Breast epithelium (tissue), 4 donors: ENCODE measurements around the gene FGGY. TPM values are rescaled to one million over a fixed set of nuclear protein-coding genes. Genes with fewer than 3 reads are reported as not detected.

Experiments used
- DNase-seq, 2 donors: peaks; one replicate each; pipeline ENCODE4 v3.0.0-alpha.2; 2019; ENCODE audit warnings: low spot score in 2 of 2
- H3K27ac ChIP-seq, 2 donors: fragments of 200-600 bp; sonication (generic) in 1 of 2; one replicate each; pipeline ENCODE4 v1.5.1; 2016 to 2019; ENCODE audit warnings: mild to moderate bottlenecking in 1 of 2
- H3K27me3 ChIP-seq, 2 donors: fragments of 200-600 bp; sonication (generic) in 1 of 2; one replicate each; pipeline versions ENCODE4 v1.5.1 to v1.6.0; 2017 to 2019; ENCODE audit warnings: control low read depth in 1 of 2, mild to moderate bottlenecking in 1 of 2
- H3K36me3 ChIP-seq: fragments of 200-600 bp; one replicate; pipeline ENCODE4 v1.5.1; 2019
- H3K4me1 ChIP-seq, 2 donors: fragments of 200-600 bp; sonication (generic); one replicate each; pipeline ENCODE4 v1.5.1; 2016 to 2019; ENCODE audit warnings: control low read depth in 1 of 2
- H3K4me3 ChIP-seq, 3 donors: fragments of 200-600 bp; sonication (generic); 1 replicate in 2 of 3; 2 replicates in 1 of 3; pipeline ENCODE4 v1.5.1; 2016 to 2019; ENCODE audit warnings: mild to moderate bottlenecking in 3 of 3, moderate library complexity in 2 of 3
- H3K9me3 ChIP-seq, 2 donors: fragments of 200-600 bp; sonication (generic) in 1 of 2; one replicate each; pipeline ENCODE4 v1.5.1; 2016 to 2019; ENCODE audit warnings: control low read depth in 1 of 2
- CTCF ChIP-seq, 3 donors: fragments of 450-650 bp; IDR thresholded peaks; one replicate each; pipeline ENCODE4 v1.5.1; 2016 to 2017; ENCODE audit warnings: antibody characterized with exemption in 3 of 3, mild to moderate bottlenecking in 3 of 3, moderate library complexity in 3 of 3
- POLR2A ChIP-seq: fragments of 450-650 bp; IDR thresholded peaks from one replicate; pipeline ENCODE4 v1.6.1; 2016; ENCODE audit warnings: antibody characterized with exemption, mild to moderate bottlenecking, moderate library complexity
- POLR2AphosphoS5 ChIP-seq, 3 donors: sonication (generic); formaldehyde crosslinking; IDR thresholded peaks; one replicate each; pipeline ENCODE4 v1.6.1; 2017; ENCODE audit warnings: antibody characterized with exemption in 3 of 3
- intact Hi-C: fragments of 100-400 bp; cut with DNase I; formaldehyde crosslinking; loops from one replicate; pipeline ENCODE4 v1.15.1; 2023; ENCODE audit warnings: low total_unique reads
- total RNA-seq, 3 donors: library from RNA; depleted of rRNA; stranded (reverse); fragments of >200 nt; gene quantifications; one replicate each; pipeline ENCODE4 v1.1.0, GENCODE V29; 2016

Gene FGGY
- total RNA-seq, 3 donors from 2014 or later, result 16.2 to 50.3 (median 29.2) TPM

GRCh38 chr1:59406437-59407164 is 109.7 kb downstream of the FGGY start:
- Histone ChIP-seq H3K4me1 (no peaks in the 10 kb centered on the region), H3K4me3 (no peak overlapping the region), H3K27me3 (no peaks in the 10 kb centered on the region), H3K36me3 (no peaks in the 10 kb centered on the region), H3K9me3 (no peaks in the 10 kb centered on the region), H3K27ac (no peak overlapping the region)
- no peak for DNase-seq
- intact Hi-C loops, result no loop called here
- no peak for TF ChIP-seq POLR2AphosphoS5 (IDR thresholded peaks at IDR 0.05)
- no peak for TF ChIP-seq POLR2A
- TF ChIP-seq CTCF (IDR thresholded peaks at IDR 0.05), result no peak

- no peak for DNase-seq
- Histone ChIP-seq H3K9me3 (no peaks in the 10 kb centered on the region), H3K36me3 (no peaks in the 10 kb centered on the region), H3K4me1 (no peaks in the 10 kb centered on the region), H3K4me3 (no peak overlapping the region), H3K27me3 (no peaks in the 10 kb centered on the region), H3K27ac (no peak overlapping the region)
- no peak for TF ChIP-seq CTCF (IDR thresholded peaks at IDR 0.05)
- TF ChIP-seq POLR2AphosphoS5 (IDR thresholded peaks at IDR 0.05), result no peak
- no peak for TF ChIP-seq POLR2A
- intact Hi-C loops, result no loop called here
These were observed 111.8 kb downstream of the FGGY start for GRCh38 chr1:59408608-59409240.

GRCh38 chr1:59409549-59409948 is 112.7 kb downstream of the FGGY start:
- DNase-seq, result no peak
- Histone ChIP-seq H3K4me3 (no peak overlapping the region), H3K27me3 (no peaks in the 10 kb centered on the region), H3K4me1 (no peaks in the 10 kb centered on the region), H3K36me3 (no peaks in the 10 kb centered on the region), H3K9me3 (no peaks in the 10 kb centered on the region), H3K27ac (no peak overlapping the region)
- TF ChIP-seq POLR2AphosphoS5 (IDR thresholded peaks at IDR 0.05) (no peak), CTCF (IDR thresholded peaks at IDR 0.05) (no peak), POLR2A (no peak)
- intact Hi-C loops, result no loop called here

- no peaks in the 10 kb centered on the region for H3K27me3 ChIP-seq
- intact Hi-C loops, result no loop called here
- no peak overlapping the region for H3K27ac ChIP-seq
- H3K36me3 ChIP-seq, result no peaks in the 10 kb centered on the region
- DNase-seq, result no peak
- H3K4me1 ChIP-seq, result no peaks in the 10 kb centered on the region
- TF ChIP-seq CTCF (IDR thresholded peaks at IDR 0.05) (no peak), POLR2AphosphoS5 (IDR thresholded peaks at IDR 0.05) (no peak), POLR2A (no peak)
- H3K9me3 ChIP-seq, result no peaks in the 10 kb centered on the region
- no peak overlapping the region for H3K4me3 ChIP-seq
These were observed 113.1 kb downstream of the FGGY start for GRCh38 chr1:59409986-59410385.

- no peak overlapping the region for H3K27ac ChIP-seq
- intact Hi-C loops, result no loop called here
- no peaks in the 10 kb centered on the region for H3K27me3 ChIP-seq
- no peak overlapping the region for H3K4me3 ChIP-seq
- H3K4me1 ChIP-seq, result no peaks in the 10 kb centered on the region
- no peaks in the 10 kb centered on the region for H3K9me3 ChIP-seq
- H3K36me3 ChIP-seq, result no peaks in the 10 kb centered on the region
- TF ChIP-seq POLR2A, result no peak
- TF ChIP-seq POLR2AphosphoS5 (IDR thresholded peaks at IDR 0.05), result no peak
- TF ChIP-seq CTCF (IDR thresholded peaks at IDR 0.05), result no peak
- no peak for DNase-seq
These were observed 113.6 kb downstream of the FGGY start for GRCh38 chr1:59410457-59410856.
